ENCODE data around the gene ZCCHC24.
"Not testable (repeated sequence)": the region's sequence is repeated elsewhere in the genome, so short reads cannot be mapped to it uniquely, and the experiment has no call there.

ZCCHC24 gene

DNA sequence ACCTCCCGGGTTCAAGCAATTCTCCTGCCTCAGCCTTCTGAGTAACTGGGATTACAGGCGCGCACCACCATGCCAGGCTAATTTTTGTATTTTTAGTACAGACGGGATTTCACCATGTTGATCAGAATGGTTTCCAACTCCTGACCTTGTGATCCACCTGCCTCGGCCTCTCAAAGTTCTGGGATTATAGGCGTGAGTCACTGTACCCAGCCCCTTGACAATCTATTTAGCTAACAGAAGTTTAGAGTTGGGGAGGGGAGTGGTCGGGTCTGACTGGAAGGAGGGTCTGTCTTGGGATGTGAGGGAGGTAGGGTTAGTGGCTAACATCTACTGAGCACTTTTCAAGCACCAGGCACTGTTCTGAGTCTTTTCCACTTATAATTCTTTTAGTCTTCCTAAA lies 27.0 kb upstream of the ZCCHC24 start:
- no peak for DNase-seq

DNA sequence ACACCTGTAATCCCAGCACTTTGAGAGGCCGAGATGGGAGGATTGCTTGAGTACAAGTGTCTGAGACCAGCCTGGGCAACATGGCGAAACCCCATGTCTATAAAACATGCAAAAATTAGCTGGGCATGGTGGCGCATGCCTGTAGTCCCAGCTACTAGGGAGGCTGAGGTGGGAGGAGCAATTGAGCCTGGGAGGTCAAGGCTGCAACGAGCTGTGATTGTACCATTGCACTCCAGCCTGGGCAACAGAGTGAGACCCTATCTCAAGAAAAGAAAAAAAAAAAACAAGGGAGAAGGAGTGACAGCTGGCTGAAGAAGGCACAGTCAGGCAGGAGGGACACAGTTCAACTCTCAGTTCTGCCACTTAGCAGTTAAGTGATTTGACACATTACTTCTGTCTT lies 26.4 kb upstream of the ZCCHC24 start:
- DNase-seq: no peak

DNA sequence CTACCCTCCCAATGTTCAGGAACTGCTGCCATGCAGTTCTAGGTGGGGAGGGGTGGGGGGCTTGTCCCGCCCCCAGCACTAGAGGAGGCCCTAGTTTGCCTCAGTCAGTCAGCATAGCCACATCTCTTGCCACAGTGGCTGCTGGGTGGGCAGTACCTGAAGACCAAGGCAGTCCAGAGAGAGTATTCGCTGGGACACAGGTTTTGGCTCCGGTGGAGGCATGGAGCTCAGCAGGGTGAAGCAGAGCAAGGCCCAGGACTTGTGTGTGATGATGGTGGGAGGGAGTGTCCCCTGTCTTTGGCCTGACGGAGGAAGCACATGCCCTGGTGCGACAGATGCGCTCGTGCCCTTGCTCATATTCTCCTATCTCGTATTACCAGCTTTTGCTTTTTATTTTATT lies 24.7 kb upstream of the ZCCHC24 start:
- no peak for DNase-seq

DNA sequence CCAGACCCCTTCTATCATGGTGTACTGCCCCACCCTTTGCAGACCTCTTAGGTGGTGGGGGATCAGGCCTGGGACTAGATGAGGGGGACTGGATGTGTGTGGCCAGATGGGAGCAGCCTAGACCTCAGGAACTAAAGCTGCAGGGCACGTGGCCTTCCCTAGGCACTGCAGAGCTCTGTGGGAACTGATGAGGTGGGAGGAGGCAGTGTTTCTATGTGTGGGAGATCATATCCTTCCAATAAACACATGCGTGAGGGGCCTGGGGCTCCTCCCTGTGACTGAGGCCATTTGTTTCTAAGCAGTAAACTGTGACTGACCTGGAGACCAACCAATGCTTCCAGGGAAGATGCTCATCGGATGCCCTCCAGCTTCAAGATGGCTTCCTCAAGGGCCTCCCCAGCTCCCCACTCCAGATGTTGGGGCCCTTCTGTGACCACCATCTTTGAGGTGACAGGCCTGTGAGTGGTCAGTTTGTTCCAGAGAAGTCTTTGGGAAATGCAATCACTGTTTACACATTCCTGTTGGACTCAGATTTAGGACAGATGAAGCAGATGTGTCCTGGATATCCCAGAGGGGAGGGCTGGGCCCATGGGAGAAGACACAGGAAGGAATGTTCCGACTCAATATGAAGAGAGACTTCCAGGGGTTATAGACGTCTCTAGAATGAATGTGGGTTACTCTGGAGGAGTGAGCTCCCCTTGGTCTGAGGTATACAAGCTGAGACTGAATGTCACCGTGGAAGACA lies 23.6 kb upstream of the ZCCHC24 start:
- DNase-seq: no peak

DNA sequence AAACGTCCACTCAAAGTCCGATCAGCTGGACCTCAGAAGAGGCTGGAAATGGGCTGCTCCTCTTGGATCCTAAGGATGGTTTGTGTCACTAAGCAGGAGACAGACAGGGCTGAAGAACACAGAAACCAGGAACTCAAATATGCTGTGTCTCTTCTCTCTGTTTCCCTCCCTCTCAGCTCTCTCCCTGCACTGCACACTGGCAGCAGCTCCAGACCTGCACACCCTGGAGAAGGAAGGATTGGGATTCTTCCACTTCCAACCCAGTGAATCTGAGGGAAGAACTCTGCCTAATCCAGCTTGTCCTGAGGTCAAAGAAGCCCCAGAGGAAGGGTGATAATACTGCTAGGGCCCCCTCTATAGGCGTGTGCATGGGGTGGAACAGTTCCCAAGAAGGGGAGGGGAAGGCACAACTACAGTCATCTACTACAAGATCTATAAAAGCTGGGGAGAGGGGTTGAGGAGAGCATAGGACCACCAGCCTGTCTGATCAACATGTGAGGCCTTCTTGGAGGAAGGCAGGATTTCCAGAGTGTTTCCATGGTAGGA lies 22.7 kb upstream of the ZCCHC24 start:
- no peak for DNase-seq

DNA sequence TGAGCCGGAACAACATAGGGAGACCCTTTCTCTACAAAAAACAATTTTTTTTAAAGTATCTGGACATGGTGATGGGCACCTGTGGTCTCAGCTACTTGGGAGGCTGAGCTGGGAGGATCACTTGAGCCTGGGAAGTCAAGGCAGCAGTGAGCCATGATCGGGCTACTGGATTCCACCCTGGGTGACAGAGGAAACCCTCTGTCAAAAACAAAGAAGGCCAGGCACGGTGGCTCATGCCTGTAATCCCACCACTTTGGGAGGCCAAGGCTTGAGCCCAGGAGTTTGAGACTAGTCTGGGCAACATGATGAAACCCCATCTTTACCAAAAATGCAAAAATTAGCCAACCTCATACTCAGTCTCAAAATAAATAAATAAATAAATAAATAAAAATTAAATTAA lies 19.9 kb upstream of the ZCCHC24 start:
- DNase-seq: no peak

DNA sequence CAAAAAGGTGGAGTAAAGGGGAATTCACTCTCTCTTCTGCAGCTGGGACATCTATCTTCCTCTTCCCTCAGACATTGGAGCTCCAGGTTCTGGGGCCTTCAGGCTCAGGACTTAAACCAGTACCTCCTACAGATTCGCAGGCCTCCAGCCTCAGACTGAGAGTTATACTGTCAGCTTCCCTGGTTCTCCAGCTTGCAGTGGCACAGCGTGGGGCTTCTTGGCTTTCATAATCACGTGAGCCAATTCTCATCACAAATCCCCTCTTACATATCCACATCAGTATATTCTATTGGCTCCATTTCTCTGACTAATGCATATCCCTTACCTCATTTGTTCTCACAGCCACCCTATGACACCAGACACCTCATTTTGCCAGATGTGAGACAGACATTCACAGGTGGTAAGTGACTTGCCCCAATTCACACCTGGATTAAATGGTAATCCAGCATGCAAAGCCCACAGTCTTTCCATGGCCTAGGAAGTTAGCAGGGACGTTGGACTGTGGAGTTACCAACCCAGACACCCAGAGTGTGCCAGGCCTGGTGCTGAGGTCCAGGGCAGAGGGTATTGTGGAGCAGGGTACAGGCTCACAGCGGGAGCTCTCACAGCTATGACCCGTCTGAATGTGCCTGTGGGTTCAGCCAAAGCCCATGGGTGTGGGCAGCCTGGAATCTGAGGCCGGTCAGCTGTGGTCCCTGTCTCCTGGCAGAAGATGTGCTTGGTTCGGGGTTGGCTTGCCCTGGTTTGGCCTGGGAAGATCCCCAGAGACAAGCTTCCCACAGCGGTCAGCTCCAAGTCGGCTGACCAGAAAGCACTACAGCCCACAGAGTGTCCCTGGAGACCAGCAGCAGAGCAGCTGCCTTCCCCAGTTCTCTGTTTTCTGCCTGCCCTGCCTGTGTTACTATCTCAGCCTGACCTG lies 18.4 kb upstream of the ZCCHC24 start:
- DNase-seq: no peak

DNA sequence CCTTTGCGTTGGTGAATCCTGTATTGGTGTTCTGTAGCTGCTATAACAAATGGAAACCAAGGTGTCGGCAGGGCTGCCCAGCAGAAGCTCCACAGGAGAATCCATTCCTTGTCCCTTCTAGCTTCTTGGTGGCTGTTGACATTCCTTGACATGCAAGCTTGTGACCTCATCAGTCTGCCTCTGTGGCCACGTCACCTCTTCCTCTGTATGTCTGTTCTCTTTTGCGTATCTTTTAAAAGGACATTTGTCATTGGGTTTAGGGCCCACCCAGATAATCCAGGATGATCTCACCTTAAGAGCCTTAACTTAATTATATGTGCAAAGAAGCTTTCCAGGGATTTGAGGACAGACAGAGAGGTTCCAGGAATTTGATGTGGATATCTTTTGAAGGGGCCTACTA lies 15.3 kb upstream of the ZCCHC24 start:
- DNase-seq: no peak

DNA sequence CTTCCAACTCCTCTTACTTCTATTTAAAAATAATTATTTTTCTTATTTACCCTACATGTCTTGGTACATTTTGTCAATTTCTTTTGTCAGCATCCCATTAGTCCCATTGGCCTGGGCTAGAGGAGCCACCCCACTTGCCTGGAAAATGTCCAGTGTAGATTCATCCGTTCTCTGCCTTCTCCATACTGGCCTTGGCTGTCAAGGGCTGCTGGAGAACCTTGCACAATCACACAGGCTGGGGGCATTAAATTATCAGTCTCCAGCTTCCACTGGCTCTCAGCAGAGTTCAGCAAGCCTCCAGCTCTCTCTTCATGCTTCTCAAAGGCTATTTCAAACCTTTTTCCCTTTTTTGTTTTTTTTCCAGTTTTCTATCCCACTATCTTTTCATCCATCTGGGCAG lies 13.8 kb upstream of the ZCCHC24 start:
- DNase-seq: no peak

DNA sequence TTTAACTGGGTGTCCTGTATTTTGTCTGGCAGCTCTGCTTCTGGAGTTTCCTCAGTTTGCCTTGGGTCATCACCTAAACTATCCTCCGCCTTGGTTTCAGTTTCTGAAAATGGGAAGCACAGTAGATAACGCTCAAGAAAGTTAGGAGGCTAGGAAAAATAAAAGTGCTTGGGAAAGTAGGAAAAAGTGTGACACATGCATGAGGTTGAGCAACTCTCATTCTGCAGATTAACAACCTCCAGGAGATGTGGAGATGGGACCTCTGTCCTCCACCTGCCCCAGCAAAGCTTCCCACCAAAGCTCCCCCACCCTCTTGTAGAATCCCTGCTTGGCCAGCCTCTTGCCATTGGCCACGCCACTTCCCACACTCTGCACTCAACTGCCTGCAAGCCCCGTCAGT lies 13.1 kb upstream of the ZCCHC24 start:
- no peak for DNase-seq

DNA sequence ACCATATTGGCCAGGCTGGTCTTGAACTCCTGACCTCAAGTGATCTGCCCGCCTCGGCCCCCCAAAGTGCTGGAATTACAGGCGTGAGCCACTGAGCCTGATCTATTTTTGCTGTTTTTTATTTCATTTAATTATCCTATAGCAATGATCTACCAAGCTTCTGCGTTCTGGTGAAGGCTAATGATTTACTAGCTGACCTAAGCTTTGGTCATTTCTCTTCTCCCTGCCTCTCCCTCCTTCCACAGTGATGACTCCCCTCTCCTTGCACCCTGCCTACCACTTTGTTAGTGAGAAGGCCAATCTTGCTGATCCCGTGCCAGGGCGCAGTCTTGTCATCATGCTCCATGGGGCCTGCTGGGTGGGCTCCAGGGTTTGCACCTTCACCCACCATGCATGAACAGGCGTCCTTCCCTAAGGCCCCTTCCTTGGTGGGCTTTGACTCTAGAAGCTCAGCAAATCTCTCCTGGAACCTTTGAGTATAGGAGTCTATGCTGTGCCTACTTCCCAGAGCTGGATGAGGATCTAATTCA lies 11.9 kb upstream of the ZCCHC24 start:
- DNase-seq: no peak

DNA sequence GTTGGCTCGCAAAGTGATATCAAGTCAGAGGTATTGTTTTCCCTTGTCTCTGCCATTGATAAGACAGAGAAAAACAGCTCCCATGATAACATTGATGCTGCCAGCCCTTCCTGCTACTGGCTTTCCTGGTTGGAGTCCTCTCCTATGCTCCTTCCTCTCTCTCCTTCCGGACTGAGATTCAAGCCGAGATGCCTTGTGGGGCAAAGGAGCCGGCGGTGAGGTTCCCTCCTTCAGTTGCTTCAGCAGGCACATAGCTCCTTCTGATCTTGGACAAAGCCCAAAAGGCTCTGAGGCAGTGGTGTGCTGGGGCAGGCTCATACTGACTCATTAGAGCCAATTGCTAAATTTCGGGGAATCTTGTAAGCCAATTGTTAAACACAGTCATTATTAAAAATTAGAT lies 8.8 kb upstream of the ZCCHC24 start:
- DNase-seq: no peak

DNA sequence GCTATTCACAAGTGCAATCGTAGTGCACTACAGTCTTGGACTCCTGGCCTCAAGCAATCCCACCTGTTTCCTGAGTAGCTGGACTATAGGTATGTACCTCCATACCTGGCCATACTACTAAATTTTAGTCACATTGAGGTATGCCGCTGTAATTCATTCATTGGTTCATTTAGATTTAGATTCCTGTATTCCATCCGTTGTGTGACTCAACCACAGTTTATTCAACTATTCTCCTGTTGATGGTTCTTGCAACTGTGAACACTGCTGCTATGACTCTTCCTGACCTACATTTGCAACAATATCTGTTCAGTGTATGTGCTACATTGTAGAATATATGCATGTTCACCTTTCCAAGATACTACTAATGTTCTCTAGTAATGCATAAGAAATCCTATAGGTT lies 8.0 kb upstream of the ZCCHC24 start:
- no peak for DNase-seq

DNA sequence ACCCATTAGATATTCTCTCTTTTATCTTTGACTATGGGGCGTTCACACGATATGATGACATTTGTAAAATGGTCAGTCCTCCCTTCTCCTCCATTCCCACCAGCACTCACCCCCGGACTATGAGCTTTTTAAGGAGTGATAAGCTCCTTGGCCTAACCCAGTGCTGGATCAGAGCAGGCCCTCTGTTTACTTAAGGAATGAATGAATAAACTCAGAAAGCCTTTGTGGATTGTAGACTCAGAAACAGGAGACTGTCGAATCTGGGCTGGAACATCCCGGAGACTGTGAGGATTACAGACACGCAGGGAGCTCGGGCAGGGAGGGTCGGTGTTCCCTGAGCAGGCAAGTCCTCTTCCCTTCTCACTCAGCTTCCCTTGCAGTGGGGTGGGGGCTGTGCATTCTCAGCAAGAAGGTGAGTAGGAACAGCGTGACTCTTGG lies 6.8 kb upstream of the ZCCHC24 start:
- DNase-seq: no peak

DNA sequence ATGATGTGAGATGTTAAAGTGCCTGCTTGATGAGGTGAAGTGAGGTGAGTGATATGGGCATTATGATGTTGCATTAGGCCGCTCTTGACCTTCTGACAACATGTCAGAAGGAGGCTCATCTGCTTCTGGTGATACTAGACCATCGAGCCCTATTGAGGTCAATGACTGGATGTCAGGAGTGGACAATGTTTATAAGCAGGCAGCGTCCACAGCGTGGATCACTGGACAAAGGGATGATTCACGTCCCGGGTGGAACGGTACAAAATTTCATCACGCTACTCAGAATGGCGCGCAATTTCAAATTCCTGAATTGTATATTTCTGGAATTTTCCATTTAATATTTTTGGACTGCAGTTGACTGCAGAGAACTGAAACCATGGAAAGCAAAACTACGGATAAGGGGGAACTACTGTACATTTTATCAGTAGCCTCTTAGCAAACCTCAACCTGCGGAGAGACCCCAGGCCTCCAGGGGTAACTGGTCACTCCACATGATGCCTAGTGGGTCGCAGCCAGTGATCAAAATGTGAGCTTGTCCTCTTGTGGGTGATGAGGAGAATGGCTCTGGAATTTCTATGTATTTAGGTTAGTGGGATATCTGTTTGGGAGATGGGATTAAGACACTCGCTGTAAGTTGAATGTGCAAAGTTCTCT lies 5.7 kb upstream of the ZCCHC24 start:
- no peak for DNase-seq

DNA sequence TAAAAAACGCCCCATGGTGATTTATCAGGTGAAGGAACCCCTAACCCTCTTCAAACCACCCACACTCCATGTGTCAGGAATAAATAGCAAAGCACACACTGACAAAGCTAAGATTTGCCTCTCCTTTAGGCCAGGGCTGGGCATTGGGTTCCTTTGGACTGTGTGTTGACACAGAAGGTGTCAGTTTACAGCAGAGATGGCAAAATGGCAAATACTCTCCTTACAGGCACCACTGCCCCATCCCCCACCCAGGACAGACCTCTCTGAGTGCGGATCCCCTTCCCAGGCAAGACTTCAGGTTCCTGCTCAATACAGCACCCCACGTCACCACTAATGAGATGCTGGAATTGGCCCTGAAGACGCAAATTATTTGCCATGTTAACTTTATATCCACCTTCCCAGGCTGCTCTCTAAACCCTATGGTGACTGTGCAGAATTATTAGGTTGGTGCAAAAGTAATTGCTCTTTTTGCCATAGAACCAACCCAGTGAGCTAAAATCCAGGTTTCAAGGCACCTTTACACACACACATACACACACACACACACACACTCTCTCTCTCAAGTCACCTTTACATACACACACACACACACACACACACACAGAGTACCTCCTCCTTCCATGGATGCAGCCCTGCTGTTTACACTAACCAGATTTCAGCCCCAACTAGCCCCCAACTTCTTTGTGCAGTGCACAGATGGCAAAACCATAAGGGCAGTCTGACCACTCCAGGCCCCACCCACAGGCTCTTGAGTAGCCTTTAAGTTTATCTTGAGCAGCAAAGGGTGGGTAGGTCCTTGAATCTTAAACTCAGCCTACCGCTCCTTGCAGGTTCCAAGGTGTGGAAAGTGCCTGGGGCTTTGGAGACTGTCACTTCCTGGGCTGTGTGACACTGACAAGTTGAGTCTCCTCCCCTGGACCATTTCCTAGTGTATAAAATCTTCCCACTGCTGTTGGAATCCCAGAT lies 4.0 kb upstream of the ZCCHC24 start:
- no peak for DNase-seq

DNA sequence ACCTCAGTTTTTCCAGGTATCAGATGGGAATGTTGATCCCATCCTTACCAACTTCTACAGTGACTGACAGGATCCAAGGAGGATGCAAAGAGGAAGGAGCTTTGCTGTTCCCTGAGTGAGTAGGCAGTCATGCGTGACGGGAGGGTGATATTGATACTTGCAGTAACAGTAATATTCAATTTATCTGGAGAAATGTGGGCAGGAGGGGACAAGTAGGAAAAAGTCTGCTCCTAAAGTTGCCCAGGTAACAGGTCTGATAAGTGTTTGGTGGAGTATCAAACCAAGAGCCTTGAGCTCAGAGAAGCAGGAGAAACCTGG lies 3.3 kb upstream of the ZCCHC24 start:
- no peak for DNase-seq

DNA sequence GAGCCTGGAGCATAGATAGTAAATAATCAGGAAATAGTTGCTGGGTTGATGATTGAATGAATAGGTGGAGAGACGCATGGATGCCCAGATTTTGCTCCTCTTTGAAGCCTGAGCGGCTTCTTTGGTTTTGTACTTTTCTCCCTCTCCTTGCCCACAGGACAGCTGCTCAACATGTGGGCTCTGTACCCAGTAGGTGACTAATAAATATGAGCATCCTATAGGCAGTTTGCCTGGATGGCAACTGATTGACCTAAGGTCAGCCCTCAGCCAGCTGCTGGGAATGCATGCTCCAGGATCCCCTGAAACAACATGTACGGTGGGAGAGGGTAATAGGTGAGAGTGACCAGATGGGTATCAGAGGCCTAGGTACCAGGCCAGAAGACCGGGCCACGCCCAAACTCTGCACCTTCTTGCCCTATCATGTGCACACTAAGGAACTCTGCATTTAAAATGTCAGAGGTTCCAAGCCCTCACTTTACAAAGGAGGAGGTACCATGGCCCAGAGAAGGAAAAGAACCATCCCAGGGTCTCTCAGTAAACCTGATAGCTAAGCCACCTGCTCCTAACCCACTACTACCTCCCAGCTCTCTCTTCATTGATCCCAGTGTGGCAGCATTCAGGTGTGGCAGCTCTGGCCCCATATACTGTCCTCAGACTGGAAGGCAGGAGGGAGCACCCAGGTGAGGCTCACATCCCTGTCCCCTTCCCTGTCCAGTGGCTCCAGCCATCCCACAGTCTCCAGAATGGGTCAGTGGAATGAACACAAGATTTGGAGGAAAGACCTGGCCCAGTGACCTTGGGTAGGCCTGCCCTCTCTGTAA lies 2.7 kb upstream of the ZCCHC24 start:
- no peak for DNase-seq

DNA sequence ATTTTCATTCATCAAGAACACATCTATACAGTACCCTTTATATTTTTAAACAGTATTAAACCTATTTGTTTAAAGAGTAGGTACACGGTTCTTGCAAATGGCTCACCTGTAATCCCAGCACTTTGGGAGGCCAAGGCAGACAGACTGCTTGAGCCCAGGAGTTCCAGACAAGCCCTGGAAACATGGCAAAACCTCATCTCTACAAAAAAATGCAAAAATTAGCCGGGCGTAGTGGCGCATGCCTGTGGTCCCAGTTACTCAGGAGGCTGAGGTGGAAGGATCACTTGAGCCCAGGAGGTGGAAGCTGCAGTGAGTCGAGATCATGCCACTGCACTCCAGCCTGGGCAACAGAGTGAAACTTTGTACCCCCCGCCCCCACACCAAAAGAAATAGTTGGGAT lies 1.8 kb upstream of the ZCCHC24 start:
- not testable (repeated sequence) for DNase-seq

DNA sequence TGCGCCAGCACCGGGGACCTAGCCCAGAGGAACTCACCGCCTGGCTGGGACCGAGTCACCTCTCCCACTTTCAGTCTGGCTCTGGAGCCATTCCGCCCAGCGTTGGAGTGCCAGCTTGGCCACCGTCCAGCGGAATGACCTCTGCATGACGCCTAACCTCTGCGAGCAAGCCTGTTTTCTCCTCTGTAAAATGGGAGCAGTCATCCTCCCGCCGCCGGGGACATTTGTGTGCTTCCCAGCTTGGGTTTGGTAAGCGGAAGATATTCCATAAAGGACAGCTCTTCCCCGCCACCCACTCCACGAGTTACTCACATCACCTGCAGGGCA lies 1.3 kb upstream of the ZCCHC24 start:
- no peak for DNase-seq
